NCI-H187 treated with DMSO at 0.1 percent for 48 hours (cell line): ENCODE measurements around the gene SMAD7.
"Not testable (repeated sequence)": the region's sequence is repeated elsewhere in the genome, so short reads cannot be mapped to it uniquely, and the experiment has no call there.

ENCODE experiments used
- DNase-seq: peaks from one replicate; lab custom pipeline; 2025; lab: John Stamatoyannopoulos, UW

The SMAD7 gene

DNA sequence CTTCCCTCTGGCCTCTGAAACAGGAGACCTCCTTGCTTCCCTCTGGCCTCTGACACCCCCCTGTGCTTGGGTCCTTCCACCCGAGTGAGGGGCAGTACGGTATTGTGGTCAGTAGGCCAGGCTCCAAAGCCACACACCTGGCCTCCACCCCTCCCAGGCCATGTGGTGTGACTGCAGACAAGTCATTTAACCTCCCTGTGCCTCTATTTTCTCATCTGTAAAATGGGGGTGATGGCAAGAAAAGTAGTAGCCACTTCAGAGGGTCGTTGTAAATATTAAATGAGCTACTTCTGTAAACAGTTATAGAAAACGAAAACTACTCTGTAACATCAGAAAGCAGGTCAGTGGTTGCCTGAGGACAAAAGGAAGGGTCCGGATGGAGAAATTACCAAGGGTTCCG is 74.2 kb downstream of the SMAD7 start:
- no peak for DNase-seq

DNA sequence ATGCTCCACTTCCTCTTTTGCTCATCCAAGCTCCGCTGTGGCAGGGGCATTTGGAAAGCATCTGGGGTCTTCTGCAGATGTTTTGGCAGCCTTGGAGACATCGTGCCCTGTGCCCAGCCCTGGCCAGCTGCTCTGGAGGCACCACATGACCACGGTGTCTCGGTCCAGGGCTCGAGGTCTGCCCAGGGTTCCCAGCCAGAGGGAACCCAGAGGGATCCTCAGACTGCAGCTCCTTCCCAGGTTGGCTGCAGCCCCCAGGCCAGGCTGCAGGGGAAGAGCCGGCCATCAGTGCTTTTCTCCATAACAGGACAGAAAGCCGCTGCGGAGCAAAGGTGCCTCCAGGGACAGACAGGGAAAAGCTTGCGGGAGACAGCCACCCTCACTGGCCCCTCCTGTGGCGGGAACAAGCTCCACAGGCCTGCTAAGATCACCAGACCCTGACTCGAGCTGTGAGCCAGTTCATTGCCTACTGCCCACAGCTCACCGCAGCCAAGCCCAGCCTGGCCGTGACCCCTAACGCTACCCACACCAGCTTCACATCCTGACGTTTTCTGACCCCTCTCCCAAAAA is 74.7 kb downstream of the SMAD7 start:
- no peak for DNase-seq

DNA sequence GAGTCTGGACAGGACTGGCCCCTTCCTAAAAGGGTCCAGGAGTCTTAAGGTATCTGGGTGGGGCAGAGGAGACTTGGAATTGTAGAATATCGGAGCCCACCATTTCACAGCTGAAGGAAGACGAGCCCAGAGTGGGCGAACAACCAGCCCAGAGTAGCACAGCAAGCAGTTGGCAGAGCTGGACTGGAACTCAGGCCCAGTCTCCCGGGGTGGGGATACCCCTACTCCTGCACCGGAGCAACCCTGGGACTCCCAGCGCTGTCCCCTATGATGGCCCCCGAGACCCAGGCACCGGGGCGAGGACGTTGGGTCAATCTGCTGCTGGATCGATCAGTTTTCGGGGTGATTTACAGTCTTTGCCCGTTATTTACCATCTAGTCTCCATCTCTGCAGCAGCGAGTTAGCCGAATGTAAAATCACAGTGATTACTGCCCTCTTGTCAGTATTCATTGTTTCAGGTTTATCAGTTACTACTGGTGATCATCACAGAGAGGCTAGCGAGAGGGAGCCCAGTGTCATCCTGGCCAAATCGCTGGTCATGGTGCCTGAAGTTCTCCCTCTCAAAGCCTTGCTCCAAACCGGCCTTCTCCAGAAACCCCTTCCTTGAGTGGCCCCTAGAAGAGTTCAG is 75.3 kb downstream of the SMAD7 start:
- DNase-seq = no peak

DNA sequence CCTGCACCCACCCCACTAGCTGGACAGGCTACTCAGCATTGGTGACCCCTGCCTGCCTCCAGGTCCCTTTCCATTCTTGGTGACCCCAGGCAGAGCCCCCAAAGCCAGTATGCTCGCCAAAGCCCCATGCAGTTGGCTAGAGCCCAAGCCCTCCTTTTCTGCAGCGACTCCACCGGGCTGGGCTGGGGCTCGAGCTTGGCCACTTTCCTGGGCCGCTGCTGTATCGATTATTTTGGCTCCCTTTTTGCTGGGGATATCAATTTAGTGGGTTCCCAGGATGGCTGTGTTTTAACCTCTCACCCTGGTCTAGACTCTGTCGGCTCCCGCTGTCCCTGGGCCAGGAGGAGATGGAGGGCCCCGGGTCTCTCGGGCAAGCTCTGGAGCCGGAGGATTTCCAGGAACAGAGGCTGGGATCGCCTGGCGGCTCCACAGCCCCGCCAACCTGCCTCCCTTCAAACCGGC is 76.0 kb downstream of the SMAD7 start:
- no peak for DNase-seq

- DNase-seq = no peak
Measured at GRCh38 chr18:48874233-48874632, 76.5 kb downstream of the SMAD7 start.

- no peak for DNase-seq
Measured at GRCh38 chr18:48872234-48873145, 78.3 kb downstream of the SMAD7 start.

DNA sequence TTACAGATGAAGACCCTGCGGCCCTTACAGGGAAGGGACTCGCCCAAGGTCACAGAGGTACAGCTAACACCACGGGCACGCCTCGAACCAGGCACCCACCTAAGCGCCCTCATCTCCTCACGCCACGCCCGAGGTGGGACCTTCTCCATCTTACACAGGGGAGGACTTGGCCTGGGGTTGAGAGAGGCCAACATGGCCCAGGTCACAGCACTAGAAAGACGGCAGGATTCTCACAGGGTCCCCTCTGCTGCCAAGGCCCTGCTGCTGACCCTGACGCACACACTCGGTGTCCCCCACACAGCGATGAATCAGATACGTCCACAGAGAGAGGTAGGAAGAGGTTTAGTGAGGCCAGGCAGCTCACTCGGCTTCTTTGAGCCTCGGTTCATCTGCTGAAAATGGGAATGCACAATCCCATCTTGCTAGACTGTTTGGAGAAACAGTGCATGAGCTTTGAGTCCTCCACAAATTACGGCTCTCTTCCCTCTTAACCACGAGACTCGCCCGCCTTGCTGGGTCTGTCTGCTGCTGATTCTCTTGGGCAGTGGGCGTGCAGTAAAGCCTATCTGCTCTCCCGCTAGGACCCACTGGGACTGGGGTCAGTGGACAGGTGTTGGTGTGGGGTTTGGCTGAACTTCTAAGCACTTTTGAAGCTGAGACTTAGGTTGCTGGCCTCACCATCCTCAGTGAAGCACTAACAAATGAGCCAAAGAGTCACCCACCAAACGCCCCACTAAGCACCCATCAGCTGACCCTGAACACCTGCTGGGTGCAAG is 79.2 kb downstream of the SMAD7 start:
- DNase-seq = no peak

DNA sequence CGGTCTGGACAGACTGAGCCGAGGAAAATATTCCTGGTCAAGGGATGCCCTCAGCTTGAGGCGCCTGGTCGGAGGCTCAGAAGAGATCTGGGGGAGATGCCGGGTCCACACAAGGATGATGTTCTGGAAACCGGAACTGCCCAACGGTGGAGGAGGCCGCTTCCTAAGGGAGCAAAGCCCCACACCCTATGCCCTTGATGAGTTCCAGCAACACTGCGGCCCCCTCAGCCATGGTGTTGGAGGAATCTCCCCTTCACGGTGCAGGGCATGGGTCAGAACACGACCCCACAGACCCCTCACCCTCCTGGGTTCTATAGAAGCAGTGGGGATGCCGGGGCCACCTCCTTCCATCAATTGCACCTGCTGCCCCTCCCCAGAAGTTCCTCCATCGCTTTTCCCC is 79.8 kb downstream of the SMAD7 start:
- DNase-seq = not testable (repeated sequence)
